ENCODE measurements around the gene SNX3.

DNA sequence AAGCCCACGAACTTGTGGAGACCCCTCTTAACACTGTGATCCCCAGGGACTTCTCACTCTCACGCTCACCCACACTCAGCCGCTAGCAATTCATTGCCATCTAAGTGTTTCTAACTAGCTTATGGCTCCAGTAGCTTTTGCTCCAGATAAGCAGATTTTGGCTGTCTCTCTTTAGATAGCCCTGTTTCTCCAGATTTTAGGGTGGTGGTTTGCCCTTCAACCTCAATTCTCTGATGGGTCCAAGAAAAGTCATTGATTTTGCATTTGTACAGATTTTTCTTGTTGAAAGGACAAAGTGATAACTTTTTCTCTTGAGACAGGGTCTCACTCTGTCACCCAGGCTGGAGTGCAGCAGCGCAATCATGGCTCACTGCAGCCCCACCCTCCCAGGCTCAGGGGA, 53.8 kb downstream of the SNX3 start:
- TF ChIP-seq, protein P1, sequence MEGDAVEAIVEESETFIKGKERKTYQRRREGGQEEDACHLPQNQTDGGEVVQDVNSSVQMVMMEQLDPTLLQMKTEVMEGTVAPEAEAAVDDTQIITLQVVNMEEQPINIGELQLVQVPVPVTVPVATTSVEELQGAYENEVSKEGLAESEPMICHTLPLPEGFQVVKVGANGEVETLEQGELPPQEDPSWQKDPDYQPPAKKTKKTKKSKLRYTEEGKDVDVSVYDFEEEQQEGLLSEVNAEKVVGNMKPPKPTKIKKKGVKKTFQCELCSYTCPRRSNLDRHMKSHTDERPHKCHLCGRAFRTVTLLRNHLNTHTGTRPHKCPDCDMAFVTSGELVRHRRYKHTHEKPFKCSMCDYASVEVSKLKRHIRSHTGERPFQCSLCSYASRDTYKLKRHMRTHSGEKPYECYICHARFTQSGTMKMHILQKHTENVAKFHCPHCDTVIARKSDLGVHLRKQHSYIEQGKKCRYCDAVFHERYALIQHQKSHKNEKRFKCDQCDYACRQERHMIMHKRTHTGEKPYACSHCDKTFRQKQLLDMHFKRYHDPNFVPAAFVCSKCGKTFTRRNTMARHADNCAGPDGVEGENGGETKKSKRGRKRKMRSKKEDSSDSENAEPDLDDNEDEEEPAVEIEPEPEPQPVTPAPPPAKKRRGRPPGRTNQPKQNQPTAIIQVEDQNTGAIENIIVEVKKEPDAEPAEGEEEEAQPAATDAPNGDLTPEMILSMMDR (conservative IDR thresholded peaks at IDR 0.05; ENCODE audit: low read length): no peak
- no peak for TF ChIP-seq EZH2phosphoT487 (IDR thresholded peaks at IDR 0.05; ENCODE audit: borderline replicate concordance, low read depth, low read length)
